Measurements from ENCODE around the gene SETD6.

GRCh38 chr16:58481226-58481869, 34.0 kb upstream of the SETD6 start:
- TF ChIP-seq EZH2 (IDR thresholded peaks at IDR 0.05; ENCODE audit: low read depth, unreplicated experiment) = no peak
- TF ChIP-seq POLR2AphosphoS5 (IDR thresholded peaks at IDR 0.05; ENCODE audit: low read depth) = no peak
- no peak for TF ChIP-seq EZH2phosphoT487 (IDR thresholded peaks at IDR 0.05; ENCODE audit: unreplicated experiment)
- TF ChIP-seq, protein P1, sequence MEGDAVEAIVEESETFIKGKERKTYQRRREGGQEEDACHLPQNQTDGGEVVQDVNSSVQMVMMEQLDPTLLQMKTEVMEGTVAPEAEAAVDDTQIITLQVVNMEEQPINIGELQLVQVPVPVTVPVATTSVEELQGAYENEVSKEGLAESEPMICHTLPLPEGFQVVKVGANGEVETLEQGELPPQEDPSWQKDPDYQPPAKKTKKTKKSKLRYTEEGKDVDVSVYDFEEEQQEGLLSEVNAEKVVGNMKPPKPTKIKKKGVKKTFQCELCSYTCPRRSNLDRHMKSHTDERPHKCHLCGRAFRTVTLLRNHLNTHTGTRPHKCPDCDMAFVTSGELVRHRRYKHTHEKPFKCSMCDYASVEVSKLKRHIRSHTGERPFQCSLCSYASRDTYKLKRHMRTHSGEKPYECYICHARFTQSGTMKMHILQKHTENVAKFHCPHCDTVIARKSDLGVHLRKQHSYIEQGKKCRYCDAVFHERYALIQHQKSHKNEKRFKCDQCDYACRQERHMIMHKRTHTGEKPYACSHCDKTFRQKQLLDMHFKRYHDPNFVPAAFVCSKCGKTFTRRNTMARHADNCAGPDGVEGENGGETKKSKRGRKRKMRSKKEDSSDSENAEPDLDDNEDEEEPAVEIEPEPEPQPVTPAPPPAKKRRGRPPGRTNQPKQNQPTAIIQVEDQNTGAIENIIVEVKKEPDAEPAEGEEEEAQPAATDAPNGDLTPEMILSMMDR (conservative IDR thresholded peaks at IDR 0.05; ENCODE audit: low read depth in 2 of 2) = no peak
- TF ChIP-seq ZNF331 (CRISPR knock-in tag; IDR thresholded peaks at IDR 0.05; ENCODE audit: low read depth) = no peak

Data from GM23338 (cell line).